Natural killer cell (primary cell): ENCODE results near the gene LCE1B. TPM values are rescaled to one million over a fixed set of nuclear protein-coding genes. Genes with fewer than 3 reads are reported as not detected.

Source experiments
- ATAC-seq, 3 donors: fragments of 150-1000 bp in 2 of 3; fragments of 200-7000 bp in 1 of 3; cut with Tn5 transposase; 1 replicate in 1 of 3; 2 replicates in 2 of 3; pipeline ENCODE4 v1.10.0; 2021; ENCODE audit warnings: mild to moderate bottlenecking in 2 of 3, moderate library complexity in 2 of 3
- DNase-seq, 2 donors: peaks; one replicate each; pipeline versions ENCODE4 v3.0.0 to v3.0.0-alpha.2; 2013 to 2021; ENCODE audit warnings: mixed read lengths in 1 of 2
- H3K27ac ChIP-seq: one replicate; pipeline ENCODE4 v1.5.1; 2013; ENCODE audit warnings: mild to moderate bottlenecking, low read length
- H3K27me3 ChIP-seq: one replicate; pipeline ENCODE4 v1.6.1; 2013; ENCODE audit warnings: low read length; ENCODE audit not compliant: control insufficient read depth, insufficient read depth
- H3K36me3 ChIP-seq: one replicate; pipeline ENCODE4 v1.6.1; 2013; ENCODE audit warnings: low read length; ENCODE audit not compliant: control insufficient read depth, insufficient read depth
- H3K4me1 ChIP-seq: one replicate; pipeline ENCODE4 v1.6.1; 2013; ENCODE audit warnings: low read length; ENCODE audit not compliant: control insufficient read depth, insufficient read depth
- H3K4me3 ChIP-seq: one replicate; pipeline ENCODE4 v1.5.1; 2013; ENCODE audit warnings: low read length
- H3K9me3 ChIP-seq: one replicate; pipeline ENCODE4 v1.6.1; 2013; ENCODE audit warnings: low read length; ENCODE audit not compliant: control insufficient read depth, insufficient read depth
- H3K27ac Mint-ChIP-seq, 2 donors: one replicate each; pipeline ENCODE4 v1.8.0; 2022; ENCODE audit warnings: mild to moderate bottlenecking in 2 of 2, mixed read lengths in 2 of 2, moderate library complexity in 1 of 2
- H3K27me3 Mint-ChIP-seq, 2 donors: one replicate each; pipeline ENCODE4 v1.8.0; 2022; ENCODE audit warnings: low read depth in 2 of 2, mixed read lengths in 2 of 2
- H3K36me3 Mint-ChIP-seq: one replicate; pipeline ENCODE4 v1.8.0; 2022; ENCODE audit warnings: mixed read lengths
- H3K4me1 Mint-ChIP-seq, 2 donors: one replicate each; pipeline ENCODE4 v1.8.0; 2022; ENCODE audit warnings: mixed read lengths in 2 of 2
- H3K4me3 Mint-ChIP-seq: one replicate; pipeline ENCODE4 v1.8.0; 2022; ENCODE audit warnings: mild to moderate bottlenecking, moderate library complexity, mixed read lengths
- H3K9me3 Mint-ChIP-seq, 2 donors: one replicate each; pipeline ENCODE4 v1.8.0; 2022; ENCODE audit warnings: mixed read lengths in 2 of 2
- WGBS: methylation state at CpG from one replicate; pipeline ENCODE4 v1.1.7; 2013; ENCODE audit warnings: missing lambda C conversion rate; ENCODE audit not compliant: insufficient coverage; 5-methylcytosine and 5-hydroxymethylcytosine counted together
- intact Hi-C: fragments of 100-400 bp; cut with micrococcal nuclease; formaldehyde crosslinking; loops from one replicate; pipeline ENCODE4 v1.14.2; 2022
- total RNA-seq, 4 donors: library from RNA; stranded (reverse); fragments of 120-200 nt in 1 of 4; gene quantifications; one replicate each; pipeline versions ENCODE4 v1.2.3 to v1.2.4, GENCODE V29; 2013 to 2022
- TF ChIP-seq, protein P1 (sequence below): fragments of 200-600 bp; IDR thresholded peaks from one replicate; pipeline ENCODE4 v1.8.0; 2022; ENCODE audit warnings: antibody characterized with exemption

Gene LCE1B
- total RNA-seq, 3 donors from 2014 or later (not counting 1 experiment from before 2014, with no cell fraction given), result not detected

DNA sequence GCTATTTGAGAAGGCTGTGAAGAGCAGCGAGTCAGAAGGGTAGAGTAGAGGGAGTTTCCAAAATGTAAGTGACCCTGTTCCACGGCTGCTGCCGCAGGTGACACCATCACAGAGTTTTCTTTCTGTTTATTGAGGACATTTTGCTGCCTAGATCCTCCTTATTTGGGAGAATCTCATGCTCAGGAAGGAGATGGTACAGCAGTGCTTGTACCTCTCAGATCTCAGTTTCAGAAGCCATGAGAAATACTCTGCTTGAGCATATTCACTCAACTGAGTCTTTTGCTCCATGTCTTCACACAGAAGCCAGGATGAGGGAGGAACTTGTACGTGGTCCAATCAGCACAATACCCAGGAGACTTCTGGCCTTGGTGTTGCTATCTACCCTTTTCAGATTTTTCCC, 49.6 kb downstream of the LCE1B start:
- WGBS, result 79% methylated on average over 4 of the region's 4 CpGs
- no peaks in the 10 kb centered on the region for H3K9me3 Mint-ChIP-seq
- H3K36me3 Mint-ChIP-seq, result no peaks in the 10 kb centered on the region
- Histone ChIP-seq H3K4me3 (no peak overlapping the region), H3K4me1 (no peaks in the 10 kb centered on the region), H3K9me3 (no peaks in the 10 kb centered on the region), H3K27me3 (no peaks in the 10 kb centered on the region), H3K27ac (no peak overlapping the region), H3K36me3 (no peaks in the 10 kb centered on the region)
- H3K4me3 Mint-ChIP-seq, result no peak overlapping the region
- TF ChIP-seq, protein P1, sequence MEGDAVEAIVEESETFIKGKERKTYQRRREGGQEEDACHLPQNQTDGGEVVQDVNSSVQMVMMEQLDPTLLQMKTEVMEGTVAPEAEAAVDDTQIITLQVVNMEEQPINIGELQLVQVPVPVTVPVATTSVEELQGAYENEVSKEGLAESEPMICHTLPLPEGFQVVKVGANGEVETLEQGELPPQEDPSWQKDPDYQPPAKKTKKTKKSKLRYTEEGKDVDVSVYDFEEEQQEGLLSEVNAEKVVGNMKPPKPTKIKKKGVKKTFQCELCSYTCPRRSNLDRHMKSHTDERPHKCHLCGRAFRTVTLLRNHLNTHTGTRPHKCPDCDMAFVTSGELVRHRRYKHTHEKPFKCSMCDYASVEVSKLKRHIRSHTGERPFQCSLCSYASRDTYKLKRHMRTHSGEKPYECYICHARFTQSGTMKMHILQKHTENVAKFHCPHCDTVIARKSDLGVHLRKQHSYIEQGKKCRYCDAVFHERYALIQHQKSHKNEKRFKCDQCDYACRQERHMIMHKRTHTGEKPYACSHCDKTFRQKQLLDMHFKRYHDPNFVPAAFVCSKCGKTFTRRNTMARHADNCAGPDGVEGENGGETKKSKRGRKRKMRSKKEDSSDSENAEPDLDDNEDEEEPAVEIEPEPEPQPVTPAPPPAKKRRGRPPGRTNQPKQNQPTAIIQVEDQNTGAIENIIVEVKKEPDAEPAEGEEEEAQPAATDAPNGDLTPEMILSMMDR, result no peak
- ATAC-seq (no peak), DNase-seq (no peak)
- H3K27me3 Mint-ChIP-seq, result peaks cover 8 to 13% of the 10 kb centered on the region in 2 donors
- no peaks in the 10 kb centered on the region for H3K4me1 Mint-ChIP-seq
- intact Hi-C loops, result no loop called here
- H3K27ac Mint-ChIP-seq, result no peak overlapping the region

Other genes starting within 250 kb of the LCE1B start
- not detected for gene LCE3E, start 245.2 kb upstream of the LCE1B start, total RNA-seq
- not detected for gene LCE3D, start 231.5 kb upstream of the LCE1B start, total RNA-seq
- not detected for gene LCE3C, start 211.7 kb upstream of the LCE1B start, total RNA-seq
- gene LCE3B, start 198.2 kb upstream of the LCE1B start, total RNA-seq, result not detected
- gene LCE3A, start 188.9 kb upstream of the LCE1B start, total RNA-seq, result not detected
- gene LCE2D, start 148.6 kb upstream of the LCE1B start, total RNA-seq, result not detected
- gene LCE2C, start 136.7 kb upstream of the LCE1B start, total RNA-seq, result not detected
- gene LCE2B, start 125.8 kb upstream of the LCE1B start, total RNA-seq, result not detected
- not detected for gene LCE2A, start 113.6 kb upstream of the LCE1B start, total RNA-seq
- not detected for gene LCE4A, start 103.8 kb upstream of the LCE1B start, total RNA-seq
- not detected for gene KPRP, start 53.9 kb upstream of the LCE1B start, total RNA-seq
- not detected for gene LCE1F, start 36.8 kb upstream of the LCE1B start, total RNA-seq
- gene LCE1E, start 25.7 kb upstream of the LCE1B start, total RNA-seq, result not detected
- gene LCE1D, start 15.2 kb upstream of the LCE1B start, total RNA-seq, result not detected
- not detected for gene LCE1C, start 5.3 kb upstream of the LCE1B start, total RNA-seq
- not detected for gene LCE1A, start 15.5 kb downstream of the LCE1B start, total RNA-seq
- gene LCE6A, start 30.9 kb downstream of the LCE1B start, total RNA-seq, result not detected
- not detected for gene LCE7A, start 48.0 kb downstream of the LCE1B start, total RNA-seq
- not detected for gene SMCP, start 66.4 kb downstream of the LCE1B start, total RNA-seq
- gene IVL, start 96.6 kb downstream of the LCE1B start, total RNA-seq, result not detected
- gene SPRR5, start 135.2 kb downstream of the LCE1B start, total RNA-seq, result not detected
- not detected for gene SPRR4, start 158.7 kb downstream of the LCE1B start, total RNA-seq
- gene SPRR1A, start 172.1 kb downstream of the LCE1B start, total RNA-seq, result not detected
- not detected for gene SPRR3, start 189.8 kb downstream of the LCE1B start, total RNA-seq
- gene SPRR1B, start 219.2 kb downstream of the LCE1B start, total RNA-seq, result not detected
- not detected for gene SPRR2D, start 229.1 kb downstream of the LCE1B start, total RNA-seq
- not detected for gene SPRR2A, start 245.5 kb downstream of the LCE1B start, total RNA-seq